Panc1 (cell line): Measurements from ENCODE around the gene ANTXR1.

ENCODE experiments used
- POLR2AphosphoS5 ChIP-seq: IDR thresholded peaks from 2 replicates; pipeline ENCODE4 v1.6.1; 2012; ENCODE audit warnings: mild to moderate bottlenecking, low read depth, low read length, moderate library complexity
- SIN3A ChIP-seq: IDR thresholded peaks from 2 replicates; pipeline ENCODE4 v1.6.1; 2012; ENCODE audit warnings: low read depth, mild to moderate bottlenecking, low read length, moderate library complexity, borderline replicate concordance; ENCODE audit not compliant: insufficient read depth
- TCF7L2 ChIP-seq: IDR thresholded peaks from 2 replicates; pipeline ENCODE4 v1.6.1; 2011; ENCODE audit warnings: mild to moderate bottlenecking, low read depth, low read length, inconsistent platforms
- TF ChIP-seq, protein P1 (sequence below): fragments of 450-650 bp; IDR thresholded peaks from 2 replicates; pipeline ENCODE4 v1.5.1; 2017; ENCODE audit warnings: mild to moderate bottlenecking

DNA sequence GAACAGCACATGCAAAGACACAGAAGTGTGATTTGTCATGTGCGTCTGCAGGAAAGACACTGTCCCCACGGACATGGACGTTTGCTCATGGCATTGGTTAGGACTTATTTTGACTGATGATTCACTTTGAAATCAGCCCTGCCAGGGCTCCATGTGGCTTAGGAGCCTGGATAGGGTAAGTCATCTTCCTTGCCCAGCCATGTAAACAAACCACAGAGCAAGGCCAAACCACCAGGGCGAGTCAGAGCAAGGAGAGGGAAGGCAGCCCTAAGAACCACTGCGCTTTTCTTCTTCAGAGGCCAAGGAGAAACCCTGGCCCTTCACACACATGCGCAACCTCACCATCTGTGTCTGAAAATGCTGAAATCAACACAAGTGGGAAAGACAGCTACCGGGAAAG is 285.3 kb downstream of the ANTXR1 start:
- TF ChIP-seq, protein P1, sequence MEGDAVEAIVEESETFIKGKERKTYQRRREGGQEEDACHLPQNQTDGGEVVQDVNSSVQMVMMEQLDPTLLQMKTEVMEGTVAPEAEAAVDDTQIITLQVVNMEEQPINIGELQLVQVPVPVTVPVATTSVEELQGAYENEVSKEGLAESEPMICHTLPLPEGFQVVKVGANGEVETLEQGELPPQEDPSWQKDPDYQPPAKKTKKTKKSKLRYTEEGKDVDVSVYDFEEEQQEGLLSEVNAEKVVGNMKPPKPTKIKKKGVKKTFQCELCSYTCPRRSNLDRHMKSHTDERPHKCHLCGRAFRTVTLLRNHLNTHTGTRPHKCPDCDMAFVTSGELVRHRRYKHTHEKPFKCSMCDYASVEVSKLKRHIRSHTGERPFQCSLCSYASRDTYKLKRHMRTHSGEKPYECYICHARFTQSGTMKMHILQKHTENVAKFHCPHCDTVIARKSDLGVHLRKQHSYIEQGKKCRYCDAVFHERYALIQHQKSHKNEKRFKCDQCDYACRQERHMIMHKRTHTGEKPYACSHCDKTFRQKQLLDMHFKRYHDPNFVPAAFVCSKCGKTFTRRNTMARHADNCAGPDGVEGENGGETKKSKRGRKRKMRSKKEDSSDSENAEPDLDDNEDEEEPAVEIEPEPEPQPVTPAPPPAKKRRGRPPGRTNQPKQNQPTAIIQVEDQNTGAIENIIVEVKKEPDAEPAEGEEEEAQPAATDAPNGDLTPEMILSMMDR, result no peak
- TF ChIP-seq TCF7L2, result no peak
- TF ChIP-seq POLR2AphosphoS5, result no peak
- no peak for TF ChIP-seq SIN3A
